GM19397 (cell line): Measurements from ENCODE around the gene ZNF577.
"Not testable (repeated sequence)": the region's sequence is repeated elsewhere in the genome, so short reads cannot be mapped to it uniquely, and the experiment has no call there.

Experiments
- ATAC-seq: cut with Tn5 transposase; IDR thresholded peaks from one replicate; pipeline ENCODE4 v1.9.1; 2021; ENCODE audit warnings: mild to moderate bottlenecking, moderate library complexity; ENCODE audit not compliant: unreplicated experiment

Gene ZNF577

GRCh38 chr19:51887522-51888498 is at the start of gene ZNF577:
Gene ZNF577, minus strand, starts transcription at chr19:51887951. Its CDS starts 7,569 bp downstream, at chr19:51880382.
- no peak for ATAC-seq

- ATAC-seq = no peak
Observed at GRCh38 chr19:51931921-51932320, 44.2 kb upstream of the ZNF577 start.

GRCh38 chr19:51927859-51928258 is 40.1 kb upstream of the ZNF577 start:
- no peak for ATAC-seq

- peak; percentile 90 for ATAC-seq
Observed at GRCh38 chr19:51926784-51927741, 39.3 kb upstream of the ZNF577 start, which contains the start of gene ZNF613. Gene ZNF613, plus strand, starts transcription at chr19:51927472. Its CDS starts 8,749 bp downstream, at chr19:51936221.

GRCh38 chr19:51926426-51926783 is 38.7 kb upstream of the ZNF577 start:
- no peak for ATAC-seq

- no peak for ATAC-seq
Observed at GRCh38 chr19:51921949-51922348, 34.2 kb upstream of the ZNF577 start.

- no peak for ATAC-seq
Observed at GRCh38 chr19:51919606-51920005, 31.9 kb upstream of the ZNF577 start.

- ATAC-seq = no peak
Observed at GRCh38 chr19:51916167-51916566, 28.4 kb upstream of the ZNF577 start.

- ATAC-seq = no peak
Observed at GRCh38 chr19:51915324-51915867, 27.6 kb upstream of the ZNF577 start.

- not testable (repeated sequence) for ATAC-seq
Observed at GRCh38 chr19:51907981-51908380, 20.2 kb upstream of the ZNF577 start.

- ATAC-seq = not testable (repeated sequence)
Observed at GRCh38 chr19:51906108-51906507, 18.4 kb upstream of the ZNF577 start.

- ATAC-seq = not testable (repeated sequence)
Observed at GRCh38 chr19:51905639-51906038, 17.9 kb upstream of the ZNF577 start.

GRCh38 chr19:51905206-51905605 is 17.5 kb upstream of the ZNF577 start:
- ATAC-seq = no peak

GRCh38 chr19:51904331-51905165 is 16.8 kb upstream of the ZNF577 start, which contains the start of gene ZNF649:
Gene ZNF649, minus strand, starts transcription at chr19:51905017. Its CDS starts 4,910 bp downstream, at chr19:51900107.
- ATAC-seq = peak; percentile 93

GRCh38 chr19:51903192-51903591 is 15.4 kb upstream of the ZNF577 start:
- ATAC-seq = no peak

- no peak for ATAC-seq
Observed at GRCh38 chr19:51901860-51902259, 14.1 kb upstream of the ZNF577 start.

GRCh38 chr19:51891193-51891747 is 3.5 kb upstream of the ZNF577 start:
- ATAC-seq = no peak

- no peak for ATAC-seq
Observed at GRCh38 chr19:51889934-51890333, 2.2 kb upstream of the ZNF577 start.

GRCh38 chr19:51884713-51885112 is 3.0 kb downstream of the ZNF577 start:
- ATAC-seq = no peak

- no peak for ATAC-seq
Observed at GRCh38 chr19:51882518-51882917, 5.2 kb downstream of the ZNF577 start.
